ENCODE results near the gene CBR4.

The CBR4 gene

GRCh38 chr4:169052594-169052945 is 42.5 kb upstream of the CBR4 start:
- no peak for TF ChIP-seq TAF1 (IDR thresholded peaks at IDR 0.05; ENCODE audit: borderline replicate concordance, insufficient read depth, low read length)
- TF ChIP-seq SIN3A (IDR thresholded peaks at IDR 0.05; ENCODE audit: borderline replicate concordance, insufficient read depth, low read length): no peak
- no peak for TF ChIP-seq FOXP2 (optimal IDR thresholded peaks at IDR 0.05; ENCODE audit: borderline replicate concordance, extremely low read depth, extremely low read length, insufficient read depth)
- TF ChIP-seq POLR2AphosphoS5 (IDR thresholded peaks at IDR 0.05; ENCODE audit: low read depth, low read length): no peak
- TF ChIP-seq REST (IDR thresholded peaks at IDR 0.05; ENCODE audit: insufficient read depth in 1 of 2, low read depth in 2 of 2, low read length in 2 of 2): no peak

- TF ChIP-seq REST (IDR thresholded peaks at IDR 0.05; ENCODE audit: insufficient read depth in 1 of 2, low read depth in 2 of 2, low read length in 2 of 2) (no peak), POLR2AphosphoS5 (IDR thresholded peaks at IDR 0.05; ENCODE audit: low read depth, low read length) (no peak), TAF1 (IDR thresholded peaks at IDR 0.05; ENCODE audit: borderline replicate concordance, insufficient read depth, low read length) (no peak), SIN3A (IDR thresholded peaks at IDR 0.05; ENCODE audit: borderline replicate concordance, insufficient read depth, low read length) (no peak), FOXP2 (optimal IDR thresholded peaks at IDR 0.05; ENCODE audit: borderline replicate concordance, extremely low read depth, extremely low read length, insufficient read depth) (no peak)
Observed at GRCh38 chr4:169051761-169052593, 41.9 kb upstream of the CBR4 start.

- TF ChIP-seq FOXP2 (optimal IDR thresholded peaks at IDR 0.05; ENCODE audit: borderline replicate concordance, extremely low read depth, extremely low read length, insufficient read depth) (no peak), POLR2AphosphoS5 (IDR thresholded peaks at IDR 0.05; ENCODE audit: low read depth, low read length) (no peak), TAF1 (IDR thresholded peaks at IDR 0.05; ENCODE audit: borderline replicate concordance, insufficient read depth, low read length) (no peak), SIN3A (IDR thresholded peaks at IDR 0.05; ENCODE audit: borderline replicate concordance, insufficient read depth, low read length) (no peak), REST (IDR thresholded peaks at IDR 0.05; ENCODE audit: insufficient read depth in 1 of 2, low read depth in 2 of 2, low read length in 2 of 2) (no peak)
Observed at GRCh38 chr4:169050881-169051760, 41.1 kb upstream of the CBR4 start.

GRCh38 chr4:169050284-169050683 is 40.2 kb upstream of the CBR4 start:
- TF ChIP-seq TAF1 (IDR thresholded peaks at IDR 0.05; ENCODE audit: borderline replicate concordance, insufficient read depth, low read length): no peak
- TF ChIP-seq FOXP2 (optimal IDR thresholded peaks at IDR 0.05; ENCODE audit: borderline replicate concordance, extremely low read depth, extremely low read length, insufficient read depth): no peak
- no peak for TF ChIP-seq POLR2AphosphoS5 (IDR thresholded peaks at IDR 0.05; ENCODE audit: low read depth, low read length)
- TF ChIP-seq SIN3A (IDR thresholded peaks at IDR 0.05; ENCODE audit: borderline replicate concordance, insufficient read depth, low read length): no peak

- no peak for TF ChIP-seq REST (IDR thresholded peaks at IDR 0.05; ENCODE audit: insufficient read depth in 1 of 2, low read depth in 2 of 2, low read length in 2 of 2)
- no peak for TF ChIP-seq TAF1 (IDR thresholded peaks at IDR 0.05; ENCODE audit: borderline replicate concordance, insufficient read depth, low read length)
- TF ChIP-seq FOXP2 (optimal IDR thresholded peaks at IDR 0.05; ENCODE audit: borderline replicate concordance, extremely low read depth, extremely low read length, insufficient read depth): no peak
- no peak for TF ChIP-seq POLR2AphosphoS5 (IDR thresholded peaks at IDR 0.05; ENCODE audit: low read depth, low read length)
- TF ChIP-seq SIN3A (IDR thresholded peaks at IDR 0.05; ENCODE audit: borderline replicate concordance, insufficient read depth, low read length): no peak
Observed at GRCh38 chr4:169048868-169049414, 38.9 kb upstream of the CBR4 start.
